ENCODE measurements around the gene STK16. TPM values are rescaled to one million over a fixed set of nuclear protein-coding genes. Genes with fewer than 3 reads are reported as not detected.
"Not testable (repeated sequence)": the region's sequence is repeated elsewhere in the genome, so short reads cannot be mapped to it uniquely, and the experiment has no call there.

Gene STK16
- total RNA-seq, 1 donor from 2014 or later, result 17.5 TPM

DNA sequence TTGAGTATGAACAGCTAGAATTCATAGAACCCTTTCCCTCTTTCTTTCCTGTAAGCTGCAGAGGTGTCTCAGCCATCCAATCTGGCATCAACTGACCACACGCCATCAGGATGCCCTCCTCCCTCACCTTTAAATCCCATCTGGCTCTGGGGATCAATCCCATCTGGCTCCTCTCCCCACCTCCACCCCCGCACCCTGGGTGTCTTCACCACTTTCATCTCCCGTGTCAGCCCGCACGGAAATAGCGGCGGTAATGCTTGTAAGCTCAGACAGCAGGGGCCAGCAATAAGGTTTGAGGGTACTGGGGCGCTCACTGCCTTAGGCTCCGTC lies 7.3 kb downstream of the STK16 start:
- TF ChIP-seq, protein P1, sequence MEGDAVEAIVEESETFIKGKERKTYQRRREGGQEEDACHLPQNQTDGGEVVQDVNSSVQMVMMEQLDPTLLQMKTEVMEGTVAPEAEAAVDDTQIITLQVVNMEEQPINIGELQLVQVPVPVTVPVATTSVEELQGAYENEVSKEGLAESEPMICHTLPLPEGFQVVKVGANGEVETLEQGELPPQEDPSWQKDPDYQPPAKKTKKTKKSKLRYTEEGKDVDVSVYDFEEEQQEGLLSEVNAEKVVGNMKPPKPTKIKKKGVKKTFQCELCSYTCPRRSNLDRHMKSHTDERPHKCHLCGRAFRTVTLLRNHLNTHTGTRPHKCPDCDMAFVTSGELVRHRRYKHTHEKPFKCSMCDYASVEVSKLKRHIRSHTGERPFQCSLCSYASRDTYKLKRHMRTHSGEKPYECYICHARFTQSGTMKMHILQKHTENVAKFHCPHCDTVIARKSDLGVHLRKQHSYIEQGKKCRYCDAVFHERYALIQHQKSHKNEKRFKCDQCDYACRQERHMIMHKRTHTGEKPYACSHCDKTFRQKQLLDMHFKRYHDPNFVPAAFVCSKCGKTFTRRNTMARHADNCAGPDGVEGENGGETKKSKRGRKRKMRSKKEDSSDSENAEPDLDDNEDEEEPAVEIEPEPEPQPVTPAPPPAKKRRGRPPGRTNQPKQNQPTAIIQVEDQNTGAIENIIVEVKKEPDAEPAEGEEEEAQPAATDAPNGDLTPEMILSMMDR (conservative IDR thresholded peaks at IDR 0.05; ENCODE audit: low read depth, low read length), result no peak
- peak overlapping the region; percentile 94 for H3K4me3 ChIP-seq (ENCODE audit: low read depth, low read length)
- DNase-seq (ENCODE audit: low read depth), result no peak

DNA sequence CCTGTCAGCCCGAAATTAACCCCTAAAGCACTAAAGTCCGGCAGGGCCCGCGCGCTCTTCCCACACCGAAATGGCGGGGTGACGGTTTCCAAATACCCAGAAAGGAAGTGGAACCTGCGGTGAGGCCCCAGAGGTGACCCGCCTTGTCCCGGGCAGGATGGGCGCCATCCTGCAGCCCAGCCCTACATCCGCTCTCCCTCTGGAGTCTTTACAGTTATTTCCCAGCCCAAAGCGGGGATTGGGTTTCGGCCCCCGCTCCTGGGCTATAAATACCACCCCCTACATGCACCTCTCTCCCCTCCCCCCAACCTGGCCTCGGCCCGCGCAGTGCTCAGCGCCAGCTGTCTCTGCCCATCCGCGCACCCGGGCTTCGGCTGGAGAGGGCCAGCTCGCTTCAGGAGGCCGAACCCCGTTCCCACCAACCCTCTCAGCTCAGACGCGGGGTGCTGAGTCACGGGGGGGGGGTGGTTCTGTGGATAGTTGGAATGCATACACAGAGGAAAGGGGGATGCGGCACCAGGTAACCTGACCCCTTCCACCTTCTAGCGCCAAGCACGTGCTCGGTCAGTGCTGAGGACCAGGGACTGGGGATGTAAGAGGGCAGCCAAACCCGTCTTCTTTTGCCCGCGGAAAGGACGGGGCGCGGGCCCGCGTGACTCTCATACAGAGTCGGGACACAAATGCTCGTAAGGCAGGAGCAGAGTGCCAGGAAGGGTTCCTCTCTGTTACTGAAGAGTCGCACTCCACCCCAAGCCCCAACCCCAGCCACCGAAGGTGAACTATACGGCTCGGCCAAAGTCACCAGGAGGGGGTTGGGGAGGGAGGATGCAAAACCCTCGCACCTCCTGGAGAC lies 7.8 kb downstream of the STK16 start, which contains the start of gene TUBA4B:
TSS of gene TUBA4B (plus strand) at position 344 of the 853 bp plus-strand sequence. CDS start at position 509, 165 bp downstream.
- DNase-seq (ENCODE audit: low read depth), result no peak
- TF ChIP-seq, protein P1 (conservative IDR thresholded peaks at IDR 0.05; ENCODE audit: low read depth, low read length), result no peak

DNA sequence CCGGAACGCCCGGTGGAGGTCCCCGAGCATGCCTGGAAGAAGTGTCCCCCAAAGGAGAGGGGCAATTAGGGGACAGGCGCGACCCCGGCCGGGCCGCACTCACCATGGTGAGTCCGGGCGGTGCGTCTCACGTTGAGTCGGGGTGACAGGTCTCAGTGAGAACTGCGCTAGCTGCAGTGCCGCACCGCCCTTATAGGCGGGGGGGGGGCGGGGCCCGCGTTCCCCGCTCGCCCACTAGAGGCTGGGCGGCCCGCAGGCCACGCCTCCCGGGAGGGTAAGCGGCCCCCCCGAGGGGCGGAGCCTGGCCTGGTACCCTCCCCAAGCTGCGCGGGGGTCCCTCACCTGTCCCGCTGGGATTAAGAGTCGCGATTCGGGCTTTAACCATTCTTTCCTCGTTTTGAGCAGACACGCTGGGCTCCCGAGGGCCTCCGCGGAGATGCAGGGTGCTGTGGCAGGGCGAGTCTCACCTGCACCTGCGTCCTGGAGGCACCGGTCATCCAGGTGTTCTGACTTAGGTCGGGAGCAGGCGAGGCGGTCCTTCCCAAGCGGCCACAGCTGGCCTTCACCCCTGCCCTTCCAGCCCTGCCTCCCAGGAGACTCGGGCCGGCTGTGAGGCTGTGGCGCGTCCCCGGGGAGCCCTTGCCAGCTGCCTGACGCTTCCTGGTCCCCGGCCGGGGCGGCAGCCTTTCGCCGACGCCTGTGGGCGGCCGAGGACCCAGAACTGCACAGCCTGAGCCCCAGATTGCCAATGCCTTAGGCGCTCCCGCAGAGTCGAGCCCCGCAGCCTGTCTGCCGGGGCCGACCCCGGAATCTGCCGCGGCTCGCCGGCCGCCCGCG lies 8.7 kb downstream of the STK16 start, which contains the start of gene TUBA4A:
TSS of gene TUBA4A (minus strand) at position 166 of the 837 bp plus-strand sequence. CDS start at position 106, 60 bp downstream.
- DNase-seq (ENCODE audit: low read depth), result no peak
- TF ChIP-seq, protein P1 (conservative IDR thresholded peaks at IDR 0.05; ENCODE audit: low read depth, low read length), result no peak
- peak within 1 kb of the TSS; percentile 94 for H3K4me3 ChIP-seq (ENCODE audit: low read depth, low read length)

More for the DNA sequence above, 7.8 kb downstream of the STK16 start, which contains the start of gene TUBA4B:
- H3K4me3 ChIP-seq (ENCODE audit: low read depth, low read length), result peak within 1 kb of the TSS; percentile 94

DNA sequence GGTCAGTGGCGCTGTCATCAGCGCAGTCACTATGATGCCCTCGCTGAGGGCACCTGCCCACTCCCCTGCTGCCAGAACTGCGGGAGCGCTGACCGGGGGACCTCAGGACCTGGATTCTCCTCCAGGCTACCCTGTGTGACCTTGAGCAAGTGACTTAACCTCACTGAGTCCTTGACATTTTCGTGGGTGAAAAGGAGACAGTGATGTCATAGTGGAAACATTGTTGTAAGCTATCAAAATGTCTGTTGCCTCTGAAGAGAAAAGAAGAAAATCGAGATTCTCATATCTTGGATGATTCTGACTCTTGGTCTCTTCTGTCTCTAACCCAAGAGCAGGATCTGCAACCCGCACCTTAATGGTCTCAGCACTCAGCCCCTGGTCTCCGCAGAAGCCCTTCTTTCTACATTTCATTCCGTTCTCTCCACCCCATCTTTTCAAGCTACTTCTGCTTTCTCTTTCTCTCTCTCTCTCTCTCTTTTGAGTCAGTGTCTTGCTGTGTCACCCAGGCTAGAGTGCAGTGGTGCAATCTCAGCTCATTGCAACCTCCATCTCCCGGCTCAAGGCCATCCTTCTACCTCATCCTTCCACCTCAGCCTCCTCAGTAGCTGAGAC lies 9.4 kb downstream of the STK16 start:
- H3K4me3 ChIP-seq (ENCODE audit: low read depth, low read length), result peak overlapping the region; percentile 94
- DNase-seq (ENCODE audit: low read depth), result no peak
- TF ChIP-seq, protein P1 (conservative IDR thresholded peaks at IDR 0.05; ENCODE audit: low read depth, low read length), result no peak

DNA sequence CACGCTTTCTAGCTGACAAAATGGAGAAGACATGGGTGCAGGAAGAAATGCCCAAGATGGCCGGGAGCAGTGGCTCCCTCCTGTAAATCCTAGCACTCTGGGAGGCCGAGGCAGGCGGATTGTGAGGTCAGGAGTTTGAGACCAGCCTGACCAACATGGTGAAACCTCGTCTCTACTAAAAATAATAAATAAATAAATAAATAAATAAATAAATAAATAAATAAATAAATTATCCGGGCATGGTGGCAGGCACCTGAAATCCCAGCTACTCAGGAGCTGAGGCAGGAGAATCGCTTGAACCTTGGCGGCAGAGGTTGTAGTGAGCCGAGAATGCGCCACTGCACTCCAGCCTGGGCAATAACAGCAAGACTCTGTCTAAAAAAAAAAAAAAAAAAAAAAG lies 13.7 kb downstream of the STK16 start:
- not testable (repeated sequence) for H3K4me3 ChIP-seq (ENCODE audit: low read depth, low read length); DNase-seq (ENCODE audit: low read depth)

DNA sequence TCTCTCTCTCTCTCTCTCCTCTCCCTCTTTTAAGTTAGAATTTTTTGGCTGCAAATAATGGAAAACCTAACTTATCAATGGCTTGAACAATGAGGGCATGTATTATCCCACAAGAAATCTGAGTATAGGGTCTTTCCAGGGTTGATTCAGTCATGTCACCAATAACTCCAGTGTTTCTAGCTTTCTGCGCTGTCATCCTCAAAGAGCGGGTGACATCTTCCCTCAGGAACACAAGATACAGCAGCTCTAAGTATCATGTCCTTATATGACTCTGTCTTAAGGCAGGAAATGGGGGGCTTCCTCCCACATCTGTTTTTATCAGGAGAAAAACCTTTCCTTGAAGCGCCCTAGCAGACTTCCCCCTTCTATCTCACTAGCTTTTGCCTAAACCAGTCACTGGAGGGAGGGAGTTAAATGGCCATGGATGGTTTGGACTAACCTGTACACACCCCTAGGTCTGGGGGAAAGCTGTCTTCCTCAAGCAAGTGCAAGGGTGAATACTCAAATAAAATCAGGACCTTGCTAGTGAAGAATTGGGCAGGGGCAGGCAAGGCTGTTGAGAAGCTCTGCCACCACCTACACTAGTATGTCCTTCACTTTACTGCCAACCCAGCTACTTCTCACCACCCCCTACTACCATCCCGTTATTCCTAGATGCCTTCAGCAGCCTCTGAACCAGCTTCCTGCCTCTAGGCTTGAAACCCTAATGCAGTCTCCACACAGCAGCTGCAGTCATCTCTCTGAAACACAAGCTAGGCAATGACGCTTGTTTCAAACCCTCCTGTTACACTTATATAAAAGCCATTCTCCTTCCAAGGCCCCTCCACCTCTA lies 16.0 kb downstream of the STK16 start:
- H3K4me3 ChIP-seq (ENCODE audit: low read depth, low read length), result no peak overlapping the region
- no peak for DNase-seq (ENCODE audit: low read depth)
- TF ChIP-seq, protein P1 (conservative IDR thresholded peaks at IDR 0.05; ENCODE audit: low read depth, low read length), result no peak
